Endothelial cell of umbilical vein (primary cell): ENCODE data around the gene PIK3C2G. TPM values are rescaled to one million over a fixed set of nuclear protein-coding genes. Genes with fewer than 3 reads are reported as not detected.
"Not testable (repeated sequence)": the region's sequence is repeated elsewhere in the genome, so short reads cannot be mapped to it uniquely, and the experiment has no call there.

Source experiments
- BruUV-seq: library from RNA; stranded (reverse); fragments of 400-500 nt; replicated peaks from 2 replicates; lab custom pipeline; 2021; lab: Mats Ljungman, UMichigan
- CTCF ChIA-PET: fragments of 300-600, 350-600 bp; sonication (Branson Sonifier 250); formaldehyde crosslinking; loops from one replicate; lab custom pipeline; 2021; ENCODE audit warnings: antibody characterized with exemption, inconsistent platforms; lab: Charles Lee
- POLR2A ChIA-PET: fragments of 300-600, 350-600 bp; sonication (Branson Sonifier 250); formaldehyde crosslinking; loops from one replicate; lab custom pipeline; 2021; ENCODE audit warnings: antibody characterized with exemption, inconsistent platforms; lab: Charles Lee
- DNase-seq: peaks from one replicate; pipeline ENCODE4 v3.0.0-alpha.2; 2011; ENCODE audit warnings: low read depth, low spot score
- FAIRE-seq: peaks from 2 replicates; lab custom pipeline; 2011; peaks lifted over from hg19 to GRCh38; lab: Jason Lieb, UNC
- H2AFZ ChIP-seq: 2 replicates; pipeline ENCODE4 v1.6.0; 2012; ENCODE audit warnings: low read depth, low read length, control low read depth, inconsistent platforms
- H3K27ac ChIP-seq: 2 replicates; pipeline ENCODE4 v1.5.1; 2011; ENCODE audit warnings: low read depth, mild to moderate bottlenecking, control low read depth, low read length, moderate library complexity; ENCODE audit not compliant: insufficient read depth
- H3K27me3 ChIP-seq, 2 experiments: 2 replicates each; pipeline versions ENCODE4 v1.6.0 to v1.6.1; 2011; ENCODE audit warnings: low read length in 2 of 2, mixed read lengths in 1 of 2; ENCODE audit not compliant: control insufficient read depth in 2 of 2, insufficient read depth in 2 of 2
- H3K36me3 ChIP-seq, 2 experiments: 2 replicates in 1 of 2; 3 replicates in 1 of 2; pipeline ENCODE4 v1.5.1; 2011; ENCODE audit warnings: low read length in 2 of 2, mild to moderate bottlenecking in 1 of 2, moderate library complexity in 1 of 2; ENCODE audit not compliant: control insufficient read depth in 2 of 2, insufficient read depth in 2 of 2; ENCODE audit errors: extremely low read depth in 1 of 2
- H3K4me1 ChIP-seq: 3 replicates; pipeline ENCODE4 v1.5.1; 2011; ENCODE audit warnings: mild to moderate bottlenecking, low read length; ENCODE audit not compliant: control insufficient read depth, insufficient read depth; ENCODE audit errors: extremely low read depth
- H3K4me2 ChIP-seq: 2 replicates; pipeline ENCODE4 v1.6.1; 2011; ENCODE audit warnings: low read length, control low read depth, mixed read lengths; ENCODE audit not compliant: insufficient read depth
- H3K4me3 ChIP-seq, 3 experiments: fragments of 200-600 bp in 1 of 3; sonication (generic), shearing (Covaris generic) in 1 of 3; replicated peaks in 1 of 3; 2 replicates each; pipeline ENCODE4 v1.5.1; 2011 to 2016; ENCODE audit warnings: control low read depth in 3 of 3, low read length in 3 of 3, mild to moderate bottlenecking in 2 of 3, inconsistent platforms in 1 of 3, low read depth in 1 of 3, moderate library complexity in 1 of 3; ENCODE audit not compliant: insufficient read depth in 1 of 3
- H3K79me2 ChIP-seq: 2 replicates; pipeline ENCODE4 v1.6.0; 2012; ENCODE audit warnings: low read length, inconsistent platforms; ENCODE audit not compliant: control insufficient read depth, insufficient read depth
- H3K9ac ChIP-seq: replicated peaks from 2 replicates; pipeline ENCODE3; 2011; ENCODE audit warnings: low read length, control low read depth; ENCODE audit not compliant: insufficient read depth; ENCODE audit errors: extremely low read depth
- H3K9me1 ChIP-seq: replicated peaks from 3 replicates; pipeline ENCODE4 v1.6.0; 2011; ENCODE audit warnings: mild to moderate bottlenecking, low read length; ENCODE audit not compliant: control insufficient read depth, insufficient read depth; ENCODE audit errors: extremely low read depth
- H3K9me3 ChIP-seq: replicated peaks from 2 replicates; pipeline ENCODE4 v1.5.1; 2012; ENCODE audit warnings: low read length, inconsistent platforms; ENCODE audit not compliant: control insufficient read depth, insufficient read depth
- H4K20me1 ChIP-seq: replicated peaks from 2 replicates; pipeline ENCODE3; 2011; ENCODE audit warnings: mild to moderate bottlenecking, low read length; ENCODE audit not compliant: control insufficient read depth, insufficient read depth; ENCODE audit errors: extremely low read depth
- CTCF ChIP-seq, 2 donors: IDR thresholded peaks; 1 replicate in 1 of 2; 2 replicates in 1 of 2; pipeline ENCODE4 v1.5.1; 2011; ENCODE audit warnings: low read length in 2 of 2, mild to moderate bottlenecking in 2 of 2, moderate library complexity in 2 of 2, control low read depth in 1 of 2, inconsistent platforms in 1 of 2, low read depth in 1 of 2; ENCODE audit not compliant: insufficient read depth in 1 of 2; ENCODE audit errors: extremely low read depth in 1 of 2
- EZH2 ChIP-seq: IDR thresholded peaks from 2 replicates; pipeline ENCODE4 v1.6.1; 2012; ENCODE audit warnings: borderline replicate concordance, low read depth, mild to moderate bottlenecking, moderate library complexity, low read length, inconsistent platforms; ENCODE audit not compliant: severe bottlenecking
- GATA2 ChIP-seq: IDR thresholded peaks from 2 replicates; pipeline ENCODE4 v1.7.0; 2011; ENCODE audit warnings: low read depth, mild to moderate bottlenecking, moderate library complexity, mixed read lengths, low read length; ENCODE audit not compliant: insufficient read length, insufficient read depth
- JUN ChIP-seq: IDR thresholded peaks from 2 replicates; pipeline ENCODE4 v1.6.1; 2011; ENCODE audit warnings: borderline replicate concordance, low read depth; ENCODE audit not compliant: insufficient read length, insufficient read depth
- MAX ChIP-seq: IDR thresholded peaks from 2 replicates; pipeline ENCODE4 v1.6.1; 2011; ENCODE audit not compliant: insufficient read depth, insufficient read length
- POLR2A ChIP-seq: IDR thresholded peaks from 2 replicates; pipeline ENCODE4 v1.6.1; 2012; ENCODE audit warnings: low read depth, mild to moderate bottlenecking, control low read depth, low read length
- dilution Hi-C: fragments of 300-500 bp; cut with MboI; formaldehyde crosslinking; loops from one replicate; pipeline ENCODE4 v1.15.0; 2019; ENCODE audit warnings: low sequenced_read_pairs; ENCODE audit not compliant: extremely low pct_ligation_motif_present
- intact Hi-C: fragments of 100-400 bp; cut with micrococcal nuclease; formaldehyde crosslinking; loops from one replicate; pipeline ENCODE4 v1.10.0; 2022
- polyA plus RNA-seq, 4 experiments: library from polyadenylated mRNA; depleted of rRNA in 3 of 4; stranded (reverse) in 3 of 4; unstranded in 1 of 4; fragments of >200 nt; gene quantifications; 2 replicates each; pipeline versions ENCODE4 v1.2.1 to v1.2.3, GENCODE V29; 2011 to 2012; ENCODE audit warnings: missing spikeins in 1 of 4
- total RNA-seq: library from RNA; stranded (reverse); gene quantifications from 2 replicates; pipeline ENCODE4 v1.2.3, GENCODE V29; 2021

The PIK3C2G gene
- total and polyA plus RNA-seq, 2 donors (not counting 3 experiments of a cell fraction or from before 2014, with no cell fraction given) = not detected

- H3K36me3 ChIP-seq, H3K79me2 ChIP-seq, H3K4me2 ChIP-seq, H3K27ac ChIP-seq, BruUV-seq, CTCF ChIA-PET, DNase-seq, H3K4me1 ChIP-seq, H3K4me3 ChIP-seq, FAIRE-seq, H3K9ac ChIP-seq, H3K9me1 ChIP-seq, POLR2A ChIA-PET, H3K27me3 ChIP-seq, intact Hi-C loops, H2AFZ ChIP-seq, H4K20me1 ChIP-seq, H3K9me3 ChIP-seq, dilution Hi-C loops: not testable (repeated sequence)
These were observed 432.7 kb downstream of the PIK3C2G start for GRCh38 chr12:18693986-18694385.

GRCh38 chr12:18696971-18697602, 435.8 kb downstream of the PIK3C2G start:
- no peaks in the 10 kb centered on the region for H3K9me3 ChIP-seq
- POLR2A ChIA-PET = no interaction called here
- CTCF ChIA-PET = no interaction called here
- H3K27ac ChIP-seq = no peak overlapping the region
- H3K4me3 ChIP-seq = no peak overlapping the region
- H3K27me3 ChIP-seq = no peaks in the 10 kb centered on the region
- dilution Hi-C loops = no loop called here
- DNase-seq (no peak), FAIRE-seq (no peak)
- no peaks in the 10 kb centered on the region for H3K9me1 ChIP-seq
- no peaks in the 10 kb centered on the region for H3K79me2 ChIP-seq
- intact Hi-C loops = no loop called here
- no peaks in the 10 kb centered on the region for H4K20me1 ChIP-seq
- TF ChIP-seq GATA2 (no peak), MAX (no peak), CTCF (IDR thresholded peaks at IDR 0.05; ENCODE audit: extremely low read depth in 1 of 2, insufficient read depth in 1 of 2, low read depth in 1 of 2, low read length in 2 of 2) (no peak), JUN (no peak), EZH2 (no peak), POLR2A (no peak)
- H2AFZ ChIP-seq = no peak overlapping the region
- H3K9ac ChIP-seq = no peak overlapping the region
- H3K4me2 ChIP-seq = no peak overlapping the region
- no TSS peak for BruUV-seq
- no peaks in the 10 kb centered on the region for H3K36me3 ChIP-seq
- no peaks in the 10 kb centered on the region for H3K4me1 ChIP-seq

Other genes with a start within 250 kb of the PIK3C2G start
- gene RERGL, start 171.3 kb upstream of the PIK3C2G start, total RNA-seq = not detected in 2 replicates
- not detected in 2 replicates for gene RERGL, start 171.3 kb upstream of the PIK3C2G start, polyA plus RNA-seq